GM18508 (cell line): ENCODE results near the gene TPPP3.

Experiments used
- ATAC-seq: cut with Tn5 transposase; IDR thresholded peaks from one replicate; pipeline ENCODE4 v1.9.1; 2021; ENCODE audit warnings: moderate number of reproducible peaks; ENCODE audit not compliant: insufficient read depth, unreplicated experiment

Gene TPPP3

GRCh38 chr16:67393111-67393787, at the start of gene TPPP3:
TPPP3 (minus strand) TSS chr16:67393498; CDS start chr16:67391111, 2,387 bp downstream.
- ATAC-seq, result no peak

GRCh38 chr16:67442581-67443255, 49.4 kb upstream of the TPPP3 start:
- ATAC-seq, result no peak

- no peak for ATAC-seq
Observed at GRCh38 chr16:67441907-67442306, 48.6 kb upstream of the TPPP3 start.

GRCh38 chr16:67441271-67441753, 48.0 kb upstream of the TPPP3 start:
- ATAC-seq, result no peak

DNA sequence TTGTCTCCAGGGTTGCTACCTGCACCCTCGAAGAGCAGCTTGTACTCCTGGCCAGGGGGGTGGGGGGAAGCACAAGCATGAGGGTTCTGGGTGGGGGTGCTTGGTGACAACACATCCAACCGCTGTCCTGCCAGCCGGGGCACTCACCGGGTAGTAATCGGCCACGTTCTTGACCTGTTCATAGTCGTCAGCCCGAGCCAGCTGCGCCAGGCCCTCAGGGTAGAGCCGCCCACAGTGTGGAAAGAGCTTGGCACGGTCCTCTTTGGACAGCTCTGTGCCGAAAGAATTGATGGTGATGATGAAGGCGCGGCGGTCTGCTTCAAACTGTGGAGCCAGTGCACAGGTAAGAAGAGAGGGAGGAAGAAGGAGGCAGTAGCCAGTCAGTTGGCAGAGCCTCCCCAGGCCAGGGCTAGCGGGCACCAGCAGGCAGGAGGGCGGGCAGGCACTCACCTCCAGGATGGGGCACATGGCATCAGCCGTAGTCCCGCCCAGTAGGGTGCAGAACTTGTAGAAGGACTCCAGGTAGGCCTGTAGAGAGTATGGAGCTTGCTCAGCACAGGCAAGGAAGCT, 45.6 kb upstream of the TPPP3 start:
- ATAC-seq, result no peak

DNA sequence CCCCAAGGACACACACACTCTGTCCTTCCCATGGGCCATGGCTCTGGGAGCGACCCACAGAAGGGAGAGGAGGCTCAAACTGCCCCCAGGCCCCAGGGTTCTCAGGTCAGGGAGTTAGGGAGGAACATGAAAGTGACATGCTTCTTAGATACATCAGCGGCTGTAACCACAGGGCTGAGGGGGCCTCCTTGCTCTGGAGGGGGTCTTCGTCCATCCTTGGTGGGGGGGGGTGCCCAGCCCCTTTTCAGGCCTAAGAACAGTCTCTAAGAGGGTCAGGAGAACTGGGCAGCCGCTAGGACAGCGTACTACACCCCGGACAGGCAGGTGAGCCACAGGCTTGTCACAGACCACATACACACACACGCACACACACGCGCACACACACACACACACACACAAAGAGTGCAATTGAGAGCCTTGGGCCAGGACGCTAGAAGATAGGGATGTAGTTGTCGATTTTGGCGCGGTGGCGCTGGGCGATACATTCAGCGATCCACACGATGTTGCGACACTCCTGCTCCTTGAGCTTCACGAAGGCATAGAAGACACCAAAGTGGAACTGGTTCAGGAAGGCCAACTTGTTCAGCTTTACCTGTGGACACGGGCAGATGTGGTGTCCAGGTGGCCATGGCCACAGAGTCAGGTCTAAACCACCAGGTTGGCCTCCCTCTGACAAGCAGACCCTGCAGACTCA, 44.9 kb upstream of the TPPP3 start:
- ATAC-seq, result no peak

- ATAC-seq, result no peak
Observed at GRCh38 chr16:67437513-67437912, 44.2 kb upstream of the TPPP3 start.

GRCh38 chr16:67436640-67437193, 43.4 kb upstream of the TPPP3 start:
- no peak for ATAC-seq

DNA sequence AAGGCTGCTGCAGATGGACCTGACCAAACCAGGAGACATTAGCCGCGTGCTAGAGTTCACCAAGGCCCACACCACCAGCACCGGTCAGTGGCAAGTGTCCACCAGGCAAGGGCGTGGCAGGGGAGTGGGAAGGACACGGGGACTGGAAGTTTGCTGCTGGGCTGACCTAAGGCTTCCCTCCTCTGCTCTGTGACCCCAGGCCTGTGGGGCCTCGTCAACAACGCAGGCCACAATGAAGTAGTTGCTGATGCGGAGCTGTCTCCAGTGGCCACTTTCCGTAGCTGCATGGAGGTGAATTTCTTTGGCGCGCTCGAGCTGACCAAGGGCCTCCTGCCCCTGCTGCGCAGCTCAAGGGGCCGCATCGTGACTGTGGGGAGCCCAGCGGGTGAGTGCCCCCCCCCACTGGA, 42.5 kb upstream of the TPPP3 start:
- ATAC-seq, result no peak

DNA sequence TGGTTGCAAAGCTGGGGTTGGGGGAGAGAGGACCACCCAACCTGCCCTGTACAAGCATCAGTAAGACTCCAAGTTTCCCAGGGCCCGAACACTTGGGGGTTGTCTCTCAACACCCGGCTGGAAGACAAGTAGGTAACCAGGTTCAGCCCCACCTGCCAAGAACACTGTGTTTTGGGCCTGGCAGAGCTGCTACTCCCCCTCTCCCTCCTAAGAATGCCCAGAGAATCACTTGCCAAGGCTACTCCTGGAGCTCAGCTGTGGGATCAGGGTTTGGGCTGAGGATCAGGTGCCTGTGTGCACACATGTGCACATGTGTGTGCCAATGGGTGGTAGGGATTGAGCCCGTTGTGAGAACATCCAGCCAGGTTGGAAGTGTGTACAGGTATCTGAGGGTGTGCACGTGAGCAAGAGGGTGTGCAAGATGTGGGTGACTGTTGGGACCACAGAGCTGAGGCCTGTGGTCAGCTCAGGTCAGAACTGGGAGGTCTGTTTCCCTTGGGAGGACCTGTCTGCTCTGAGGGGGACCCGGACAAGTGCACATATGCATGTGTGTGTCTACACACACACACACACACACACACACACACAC, 39.9 kb upstream of the TPPP3 start:
- no peak for ATAC-seq

DNA sequence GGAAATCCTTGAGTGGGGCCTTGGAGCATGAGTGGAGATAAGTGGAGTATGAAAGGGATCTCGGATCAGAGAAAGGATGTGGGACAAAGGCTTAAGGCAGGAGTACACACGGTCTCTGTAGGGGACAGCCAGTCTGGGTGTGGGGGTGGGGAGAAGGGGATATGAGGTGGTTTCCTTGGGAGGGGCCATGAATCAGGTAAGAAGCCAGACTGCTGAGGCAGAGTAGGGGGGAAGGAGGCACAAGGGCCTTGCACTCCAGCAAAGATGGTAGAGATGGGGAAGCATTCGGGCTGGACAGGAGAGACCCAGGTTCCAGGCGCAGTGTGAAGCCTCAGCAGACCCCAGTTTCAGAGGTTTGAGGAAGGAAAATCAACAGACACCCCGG, 39.2 kb upstream of the TPPP3 start:
- ATAC-seq, result no peak

GRCh38 chr16:67431775-67432505, 38.6 kb upstream of the TPPP3 start:
- ATAC-seq, result no peak

GRCh38 chr16:67430977-67431774, 37.9 kb upstream of the TPPP3 start, which contains the start of gene HSD11B2:
HSD11B2 (plus strand) TSS chr16:67431121; CDS start chr16:67431249, 128 bp downstream.
- ATAC-seq, result no peak

DNA sequence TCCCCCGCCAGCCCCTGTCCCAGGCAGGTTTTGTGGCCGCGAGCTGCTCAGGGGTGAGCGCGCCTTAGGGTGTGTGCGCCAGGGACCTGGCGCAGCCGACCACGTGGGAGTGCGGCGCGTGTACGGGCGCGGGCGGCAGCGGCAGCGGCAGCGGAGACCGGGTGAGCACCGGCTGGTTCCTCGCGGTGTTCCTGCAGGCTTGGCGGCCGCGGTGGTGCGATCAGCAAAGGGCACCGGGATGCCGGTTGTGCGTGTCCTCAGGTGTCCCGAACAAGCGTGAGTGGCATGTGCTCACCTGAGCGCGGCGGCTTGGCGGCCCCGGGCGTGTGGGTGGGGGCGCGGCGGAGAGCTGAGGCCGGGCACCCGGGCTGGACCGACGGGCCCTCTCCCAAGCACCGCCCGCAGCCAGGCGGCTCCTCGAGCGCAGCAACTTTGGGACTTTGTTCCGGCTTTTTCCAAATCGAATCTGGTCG, 37.2 kb upstream of the TPPP3 start:
- no peak for ATAC-seq

- no peak for ATAC-seq
Observed at GRCh38 chr16:67429799-67430503, 36.7 kb upstream of the TPPP3 start.

- ATAC-seq, result no peak
Observed at GRCh38 chr16:67429053-67429798, 35.9 kb upstream of the TPPP3 start.

DNA sequence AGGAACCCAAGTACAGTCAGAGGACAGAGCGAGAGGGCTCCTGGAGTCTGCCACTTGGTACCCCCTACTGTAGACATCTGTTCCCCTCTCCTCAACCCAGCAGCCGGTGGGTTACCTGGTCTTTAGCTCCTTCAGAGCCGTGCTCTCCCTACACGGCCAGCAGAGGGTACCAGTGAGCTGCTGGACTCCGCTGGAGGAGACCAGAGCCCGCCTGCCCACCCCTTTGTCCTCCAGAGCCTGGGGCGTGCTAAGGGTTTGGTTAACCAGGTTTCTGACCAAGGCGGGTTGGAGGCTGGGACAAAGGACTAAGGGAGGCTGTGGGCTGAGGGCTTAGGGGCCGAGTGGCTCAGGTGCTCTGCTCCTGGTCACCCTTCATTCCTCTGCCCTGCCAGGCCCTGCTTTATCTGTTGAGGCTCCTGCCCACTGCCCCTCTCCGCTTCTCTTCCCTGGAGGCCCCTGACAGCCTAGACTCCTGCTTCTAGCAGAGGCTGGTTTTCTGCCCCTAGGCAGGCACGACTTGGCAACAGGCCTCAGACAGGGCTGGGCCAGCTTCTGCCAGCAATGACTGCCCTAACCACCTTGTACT, 34.9 kb upstream of the TPPP3 start:
- no peak for ATAC-seq
